NCI-H146 (cell line): ENCODE measurements around the gene GPS1.

Source experiments
- DNase-seq: peaks from one replicate; lab custom pipeline; 2025; lab: John Stamatoyannopoulos, UW

The GPS1 gene

GRCh38 chr17:82051776-82052637 is at the start of gene GPS1, which contains the start of gene RFNG:
GPS1 (plus strand) TSS chr17:82051898; CDS start chr17:82051932, 34 bp downstream.
RFNG (minus strand) TSS chr17:82051811; CDS start chr17:82051766, 45 bp downstream.
- DNase-seq: peak; percentile 68

GRCh38 chr17:82003411-82004381 is 48.0 kb upstream of the GPS1 start:
- no peak for DNase-seq

GRCh38 chr17:82004517-82005455 is 46.9 kb upstream of the GPS1 start:
- no peak for DNase-seq

- DNase-seq: no peak
These were observed 45.9 kb upstream of the GPS1 start for GRCh38 chr17:82005701-82006348.

GRCh38 chr17:82006468-82007227 is 45.0 kb upstream of the GPS1 start:
- DNase-seq: no peak

GRCh38 chr17:82007228-82007494 is 44.5 kb upstream of the GPS1 start:
- no peak for DNase-seq

GRCh38 chr17:82007495-82008257 is 44.0 kb upstream of the GPS1 start:
- no peak for DNase-seq

GRCh38 chr17:82008258-82008940 is 43.3 kb upstream of the GPS1 start:
- DNase-seq: no peak

- no peak for DNase-seq
These were observed 42.7 kb upstream of the GPS1 start for GRCh38 chr17:82008941-82009405.

GRCh38 chr17:82009413-82009812 is 42.3 kb upstream of the GPS1 start:
- DNase-seq: no peak

- no peak for DNase-seq
These were observed 40.8 kb upstream of the GPS1 start for GRCh38 chr17:82010575-82011525.

GRCh38 chr17:82011617-82012187 is 40.0 kb upstream of the GPS1 start:
- no peak for DNase-seq

- DNase-seq: no peak
These were observed 39.4 kb upstream of the GPS1 start for GRCh38 chr17:82012261-82012639.

- DNase-seq: no peak
These were observed 38.9 kb upstream of the GPS1 start for GRCh38 chr17:82012640-82013295.

- no peak for DNase-seq
These were observed 38.4 kb upstream of the GPS1 start for GRCh38 chr17:82013341-82013740.

- no peak for DNase-seq
These were observed 37.9 kb upstream of the GPS1 start for GRCh38 chr17:82013772-82014321.

- no peak for DNase-seq
These were observed 37.3 kb upstream of the GPS1 start for GRCh38 chr17:82014432-82014831.
